Neural cell (in vitro differentiated cells): ENCODE measurements around the gene SPSB4. TPM values are rescaled to one million over a fixed set of nuclear protein-coding genes. Genes with fewer than 3 reads are reported as not detected.

Source experiments
- H2AFZ ChIP-seq: fragments of 200-600, 300-800 bp; sonication (generic), shearing (Covaris generic); 2 replicates; pipeline ENCODE4 v1.6.0; 2014; ENCODE audit warnings: low read depth, mild to moderate bottlenecking, antibody characterized with exemption, low read length, moderate library complexity
- H3F3A ChIP-seq: fragments of 200-600 bp; shearing (Covaris generic); 2 replicates; pipeline ENCODE4 v1.6.1; 2016; ENCODE audit warnings: mild to moderate bottlenecking, moderate library complexity, mixed read lengths, antibody characterized with exemption, low read length; ENCODE audit not compliant: insufficient read depth, poor library complexity, severe bottlenecking
- H3K27ac ChIP-seq: fragments of 200-600, 300-800 bp; sonication (generic), shearing (Covaris generic); 2 replicates; pipeline ENCODE4 v1.5.1; 2014; ENCODE audit warnings: mild to moderate bottlenecking, low read length, moderate library complexity
- H3K27me3 ChIP-seq: fragments of 300-800, 200-600 bp; sonication (generic), shearing (Covaris generic); 2 replicates; pipeline ENCODE4 v1.6.0; 2014; ENCODE audit warnings: mild to moderate bottlenecking, low read depth, low read length, moderate library complexity; ENCODE audit not compliant: insufficient read depth
- H3K36me3 ChIP-seq: fragments of 300-800, 200-600 bp; sonication (generic), shearing (Covaris generic); 2 replicates; pipeline ENCODE4 v1.5.1; 2014; ENCODE audit warnings: mild to moderate bottlenecking, antibody characterized with exemption, low read length, moderate library complexity; ENCODE audit not compliant: insufficient read depth
- H3K4me2 ChIP-seq: fragments of 300-800, 200-600 bp; sonication (generic), shearing (Covaris generic); 2 replicates; pipeline ENCODE4 v1.6.0; 2014; ENCODE audit warnings: mild to moderate bottlenecking, low read length
- H3K4me3 ChIP-seq: fragments of 300-800, 200-600 bp; sonication (generic), shearing (Covaris generic); 2 replicates; pipeline ENCODE4 v1.5.1; 2014; ENCODE audit warnings: mild to moderate bottlenecking, low read length, moderate library complexity
- H3K79me2 ChIP-seq: fragments of 200-600 bp; shearing (Covaris generic); replicated peaks from 2 replicates; pipeline ENCODE4 v1.6.0; 2014; ENCODE audit warnings: mild to moderate bottlenecking, low read length, moderate library complexity; ENCODE audit not compliant: insufficient read depth
- H3K9ac ChIP-seq: fragments of 300-800, 200-600 bp; sonication (generic), shearing (Covaris generic); 2 replicates; pipeline ENCODE4 v1.6.1; 2016; ENCODE audit warnings: mild to moderate bottlenecking, low read length, mixed read lengths
- H3K9me2 ChIP-seq: fragments of 200-600 bp; shearing (Covaris generic); 2 replicates; pipeline ENCODE4 v1.6.1; 2016; ENCODE audit warnings: mild to moderate bottlenecking, low read length, mixed read lengths; ENCODE audit not compliant: insufficient read depth
- H3K9me3 ChIP-seq: fragments of 200-600, 300-800 bp; sonication (generic), shearing (Covaris generic); 2 replicates; pipeline ENCODE4 v1.6.1; 2016; ENCODE audit warnings: mild to moderate bottlenecking, mixed run types, low read length, moderate library complexity, mixed read lengths
- H4K20me1 ChIP-seq: fragments of 200-600 bp; shearing (Covaris generic); 2 replicates; pipeline ENCODE4 v1.6.1; 2016; ENCODE audit warnings: mild to moderate bottlenecking, mixed run types; ENCODE audit not compliant: insufficient read depth
- EP300 ChIP-seq: fragments of 450-650 bp; conservative IDR thresholded peaks from 2 replicates; pipeline ENCODE4 v1.6.1; 2014; ENCODE audit warnings: antibody characterized with exemption, mild to moderate bottlenecking, moderate library complexity; ENCODE audit not compliant: poor library complexity, severe bottlenecking
- EZH2 ChIP-seq: fragments of 200-600, 300-800 bp; shearing (Covaris generic), sonication (generic); IDR thresholded peaks from 2 replicates; pipeline ENCODE4 v1.6.1; 2014; ENCODE audit warnings: antibody characterized with exemption, low read length, borderline replicate concordance, mild to moderate bottlenecking; ENCODE audit not compliant: insufficient read depth, poor library complexity, severe bottlenecking
- MXI1 ChIP-seq: fragments of 450-650 bp; conservative IDR thresholded peaks from 2 replicates; pipeline ENCODE4 v1.6.1; 2014; ENCODE audit warnings: antibody characterized with exemption, mild to moderate bottlenecking; ENCODE audit not compliant: poor library complexity, severe bottlenecking
- POLR2AphosphoS5 ChIP-seq: IDR thresholded peaks from 2 replicates; pipeline ENCODE4 v1.6.1; 2012
- RAD21 ChIP-seq: fragments of 450-650 bp; conservative IDR thresholded peaks from 2 replicates; pipeline ENCODE4 v1.6.1; 2014; ENCODE audit warnings: antibody characterized with exemption, mild to moderate bottlenecking, moderate library complexity
- SMC3 ChIP-seq: fragments of 450-650 bp; conservative IDR thresholded peaks from 2 replicates; pipeline ENCODE4 v1.6.1; 2014; ENCODE audit warnings: antibody characterized with exemption, mild to moderate bottlenecking, moderate library complexity; ENCODE audit not compliant: poor library complexity
- TAF1 ChIP-seq: IDR thresholded peaks from 2 replicates; pipeline ENCODE4 v1.6.1; 2012; ENCODE audit warnings: low read depth
- polyA plus RNA-seq: library from polyadenylated mRNA; depleted of rRNA; stranded (reverse); fragments of >200 nt; gene quantifications from 2 replicates; pipeline ENCODE4 v1.2.3, GENCODE V29; 2014
- TF ChIP-seq, protein P1 (sequence below): fragments of 450-650 bp; IDR thresholded peaks from 2 replicates; pipeline ENCODE4 v1.5.1; 2014; ENCODE audit warnings: antibody characterized with exemption, mild to moderate bottlenecking, moderate library complexity; ENCODE audit not compliant: poor library complexity, severe bottlenecking
- TF ChIP-seq, protein P2 (sequence below): IDR thresholded peaks from 2 replicates; pipeline ENCODE4 v1.6.1; 2012; ENCODE audit warnings: borderline replicate concordance

The SPSB4 gene
- polyA plus RNA-seq, 1 donor from 2014 or later = 6.1 TPM

DNA sequence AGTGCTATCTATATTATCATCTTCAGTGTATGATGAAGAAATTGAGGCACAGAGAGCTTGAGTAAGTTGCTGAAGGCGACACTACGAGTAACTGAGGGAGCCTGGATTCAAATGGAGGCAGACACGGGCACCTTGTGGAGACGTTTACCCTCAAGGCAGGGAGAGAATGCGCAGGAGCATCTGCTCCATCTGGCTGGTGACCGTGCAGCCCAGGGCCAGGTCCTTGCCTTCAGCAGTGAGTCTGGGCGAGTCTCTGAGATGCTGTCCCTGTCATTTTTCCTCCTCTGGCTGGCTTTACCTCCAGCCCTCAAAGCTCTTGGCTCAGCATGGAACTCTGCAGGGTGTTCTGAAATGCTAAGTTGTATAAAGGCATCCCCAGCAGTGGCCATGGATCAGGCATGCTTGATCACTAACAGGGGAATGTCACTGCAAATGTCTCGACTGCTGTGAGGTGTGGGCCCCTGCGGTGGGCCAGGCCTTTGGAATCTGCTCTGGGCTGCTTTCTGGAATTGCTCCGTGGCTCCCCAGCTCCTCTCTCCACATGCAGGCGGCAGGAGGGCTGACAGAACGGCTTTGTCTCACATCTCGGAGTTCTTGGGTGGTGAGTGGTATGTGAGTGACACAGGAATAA is 19.7 kb downstream of the SPSB4 start:
- no peaks in the 10 kb centered on the region for H3K9me3 ChIP-seq
- H3K36me3 ChIP-seq = no peaks in the 10 kb centered on the region
- H3K9me2 ChIP-seq = no peaks in the 10 kb centered on the region
- no peaks in the 10 kb centered on the region for H3F3A ChIP-seq
- no peaks in the 10 kb centered on the region for H3K27me3 ChIP-seq
- no peaks in the 10 kb centered on the region for H3K79me2 ChIP-seq
- H3K4me3 ChIP-seq = peak overlapping the region; percentile 7
- peak overlapping the region; percentile 21 for H3K9ac ChIP-seq
- TF ChIP-seq MXI1 (peak; percentile 21), POLR2AphosphoS5 (peak; percentile 41), TAF1 (no peak), EP300 (no peak), SMC3 (no peak), EZH2 (no peak)
- TF ChIP-seq, protein P1, sequence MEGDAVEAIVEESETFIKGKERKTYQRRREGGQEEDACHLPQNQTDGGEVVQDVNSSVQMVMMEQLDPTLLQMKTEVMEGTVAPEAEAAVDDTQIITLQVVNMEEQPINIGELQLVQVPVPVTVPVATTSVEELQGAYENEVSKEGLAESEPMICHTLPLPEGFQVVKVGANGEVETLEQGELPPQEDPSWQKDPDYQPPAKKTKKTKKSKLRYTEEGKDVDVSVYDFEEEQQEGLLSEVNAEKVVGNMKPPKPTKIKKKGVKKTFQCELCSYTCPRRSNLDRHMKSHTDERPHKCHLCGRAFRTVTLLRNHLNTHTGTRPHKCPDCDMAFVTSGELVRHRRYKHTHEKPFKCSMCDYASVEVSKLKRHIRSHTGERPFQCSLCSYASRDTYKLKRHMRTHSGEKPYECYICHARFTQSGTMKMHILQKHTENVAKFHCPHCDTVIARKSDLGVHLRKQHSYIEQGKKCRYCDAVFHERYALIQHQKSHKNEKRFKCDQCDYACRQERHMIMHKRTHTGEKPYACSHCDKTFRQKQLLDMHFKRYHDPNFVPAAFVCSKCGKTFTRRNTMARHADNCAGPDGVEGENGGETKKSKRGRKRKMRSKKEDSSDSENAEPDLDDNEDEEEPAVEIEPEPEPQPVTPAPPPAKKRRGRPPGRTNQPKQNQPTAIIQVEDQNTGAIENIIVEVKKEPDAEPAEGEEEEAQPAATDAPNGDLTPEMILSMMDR = no peak
- TF ChIP-seq, protein P2, sequence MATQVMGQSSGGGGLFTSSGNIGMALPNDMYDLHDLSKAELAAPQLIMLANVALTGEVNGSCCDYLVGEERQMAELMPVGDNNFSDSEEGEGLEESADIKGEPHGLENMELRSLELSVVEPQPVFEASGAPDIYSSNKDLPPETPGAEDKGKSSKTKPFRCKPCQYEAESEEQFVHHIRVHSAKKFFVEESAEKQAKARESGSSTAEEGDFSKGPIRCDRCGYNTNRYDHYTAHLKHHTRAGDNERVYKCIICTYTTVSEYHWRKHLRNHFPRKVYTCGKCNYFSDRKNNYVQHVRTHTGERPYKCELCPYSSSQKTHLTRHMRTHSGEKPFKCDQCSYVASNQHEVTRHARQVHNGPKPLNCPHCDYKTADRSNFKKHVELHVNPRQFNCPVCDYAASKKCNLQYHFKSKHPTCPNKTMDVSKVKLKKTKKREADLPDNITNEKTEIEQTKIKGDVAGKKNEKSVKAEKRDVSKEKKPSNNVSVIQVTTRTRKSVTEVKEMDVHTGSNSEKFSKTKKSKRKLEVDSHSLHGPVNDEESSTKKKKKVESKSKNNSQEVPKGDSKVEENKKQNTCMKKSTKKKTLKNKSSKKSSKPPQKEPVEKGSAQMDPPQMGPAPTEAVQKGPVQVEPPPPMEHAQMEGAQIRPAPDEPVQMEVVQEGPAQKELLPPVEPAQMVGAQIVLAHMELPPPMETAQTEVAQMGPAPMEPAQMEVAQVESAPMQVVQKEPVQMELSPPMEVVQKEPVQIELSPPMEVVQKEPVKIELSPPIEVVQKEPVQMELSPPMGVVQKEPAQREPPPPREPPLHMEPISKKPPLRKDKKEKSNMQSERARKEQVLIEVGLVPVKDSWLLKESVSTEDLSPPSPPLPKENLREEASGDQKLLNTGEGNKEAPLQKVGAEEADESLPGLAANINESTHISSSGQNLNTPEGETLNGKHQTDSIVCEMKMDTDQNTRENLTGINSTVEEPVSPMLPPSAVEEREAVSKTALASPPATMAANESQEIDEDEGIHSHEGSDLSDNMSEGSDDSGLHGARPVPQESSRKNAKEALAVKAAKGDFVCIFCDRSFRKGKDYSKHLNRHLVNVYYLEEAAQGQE = no peak
- H4K20me1 ChIP-seq = no peaks in the 10 kb centered on the region
- no peak overlapping the region for H2AFZ ChIP-seq
- no peak overlapping the region for H3K4me2 ChIP-seq
- H3K27ac ChIP-seq = peak overlapping the region; percentile 32

DNA sequence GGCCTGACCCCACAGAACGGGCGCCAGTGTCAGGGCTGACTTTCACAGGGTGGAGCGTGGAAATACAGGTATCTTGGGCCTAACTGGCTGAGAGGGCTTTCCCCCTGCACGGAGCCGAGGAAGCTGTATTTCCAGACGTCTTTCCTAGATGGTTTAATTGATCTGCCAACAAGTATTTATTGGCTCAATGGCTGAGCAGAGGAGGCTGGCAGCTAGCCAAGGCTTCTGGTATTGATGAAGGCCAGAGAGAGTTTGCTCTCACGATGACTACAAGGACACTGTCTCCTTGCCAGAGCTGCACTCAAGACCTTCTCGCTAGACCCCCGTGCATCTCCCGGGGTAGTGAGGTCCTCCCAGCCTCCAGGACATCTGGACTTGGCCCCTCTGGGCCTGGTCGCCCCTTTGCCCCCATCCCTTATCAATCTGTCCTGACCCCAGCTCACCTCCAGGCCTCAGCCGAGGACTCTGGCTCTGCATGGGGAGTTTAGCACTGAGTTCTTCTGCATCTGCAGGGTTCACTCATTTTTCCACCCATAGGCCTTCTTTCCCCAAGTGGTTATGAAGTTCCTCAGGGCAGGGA is 20.6 kb downstream of the SPSB4 start:
- no peak overlapping the region for H3K4me3 ChIP-seq
- no peaks in the 10 kb centered on the region for H3K27me3 ChIP-seq
- no peaks in the 10 kb centered on the region for H4K20me1 ChIP-seq
- H2AFZ ChIP-seq = no peak overlapping the region
- H3K9me2 ChIP-seq = no peaks in the 10 kb centered on the region
- H3K79me2 ChIP-seq = no peaks in the 10 kb centered on the region
- H3K9ac ChIP-seq = no peak overlapping the region
- TF ChIP-seq, protein P1 = no peak
- TF ChIP-seq POLR2AphosphoS5 (no peak), MXI1 (no peak), SMC3 (no peak), RAD21 (no peak), EP300 (no peak), TAF1 (no peak), EZH2 (no peak)
- TF ChIP-seq, protein P2 = no peak
- H3K36me3 ChIP-seq = no peaks in the 10 kb centered on the region
- no peaks in the 10 kb centered on the region for H3F3A ChIP-seq
- H3K9me3 ChIP-seq = no peaks in the 10 kb centered on the region
- H3K27ac ChIP-seq = peak overlapping the region; percentile 32
- no peak overlapping the region for H3K4me2 ChIP-seq
